HepG2 (cell line): Measurements from ENCODE around the gene FAM20A. TPM values are rescaled to one million over a fixed set of nuclear protein-coding genes. Genes with fewer than 3 reads are reported as not detected.

Source experiments
- ATAC-seq: fragments of 200-7000 bp; cut with Tn5 transposase; 3 replicates; pipeline ENCODE4 v1.9.1; 2020; ENCODE audit warnings: mild to moderate bottlenecking, moderate library complexity
- BruUV-seq: library from RNA; stranded (reverse); fragments of 400-500 nt; replicated peaks from 2 replicates; lab custom pipeline; 2021; lab: Mats Ljungman, UMichigan
- CTCF ChIA-PET: fragments of 300-600 bp; formaldehyde crosslinking; extraction: SDS; loops from one replicate; lab custom pipeline; 2021; ENCODE audit warnings: low total read pairs, inconsistent platforms, low intra/inter-chr PET ratio; lab: Yijun Ruan, JAX
- POLR2A ChIA-PET: fragments of 350-600 bp; sonication (Branson Sonifier 250); formaldehyde crosslinking; loops from one replicate; lab custom pipeline; 2020; ENCODE audit warnings: antibody characterized with exemption, inconsistent platforms; lab: Yijun Ruan, JAX
- DNase-seq: peaks from one replicate; pipeline ENCODE4 v3.0.0-alpha.2; 2015; ENCODE audit warnings: low spot score
- FAIRE-seq: peaks from 3 replicates; lab custom pipeline; 2011; peaks lifted over from hg19 to GRCh38; lab: Jason Lieb, UNC
- H2AFZ ChIP-seq: one replicate; pipeline ENCODE4 v1.6.1; 2011; ENCODE audit warnings: low read length, inconsistent platforms
- H3K27ac ChIP-seq: fragments of 300-600 bp; 3 replicates; pipeline ENCODE4 v1.8.0; 2011; ENCODE audit warnings: mixed run types, mild to moderate bottlenecking, mixed read lengths, low read length, inconsistent platforms; ENCODE audit not compliant: insufficient read depth; ENCODE audit errors: extremely low read length
- H3K27me3 ChIP-seq, 2 experiments: fragments of 200-600 bp in 1 of 2; 2 replicates in 1 of 2; 3 replicates in 1 of 2; pipeline versions ENCODE4 v1.6.0 to v1.8.0; 2011; ENCODE audit warnings: low read length in 2 of 2, mild to moderate bottlenecking in 2 of 2, moderate library complexity in 2 of 2, inconsistent platforms in 1 of 2; ENCODE audit not compliant: insufficient read depth in 2 of 2, control insufficient read depth in 1 of 2
- H3K36me3 ChIP-seq, 2 experiments: fragments of 200-600 bp in 1 of 2; replicated peaks in 1 of 2; 2 replicates in 1 of 2; 3 replicates in 1 of 2; pipeline versions ENCODE4 v1.5.1 to v1.8.0; 2011; ENCODE audit warnings: low read length in 2 of 2, inconsistent platforms in 1 of 2; ENCODE audit not compliant: insufficient read depth in 2 of 2, control insufficient read depth in 1 of 2
- H3K4me1 ChIP-seq: 2 replicates; pipeline ENCODE4 v1.5.1; 2012; ENCODE audit warnings: low read length, inconsistent platforms; ENCODE audit not compliant: insufficient read depth
- H3K4me2 ChIP-seq: 2 replicates; pipeline ENCODE4 v1.6.0; 2011; ENCODE audit warnings: low read depth, low read length, inconsistent platforms
- H3K4me3 ChIP-seq, 3 experiments: fragments of 200-600 bp in 1 of 3; sonication (generic), shearing (Covaris generic) in 1 of 3; replicated peaks in 1 of 3; 2 replicates each; pipeline ENCODE4 v1.5.1; 2011 to 2016; ENCODE audit warnings: low read length in 3 of 3, inconsistent platforms in 2 of 3, low read depth in 2 of 3, mild to moderate bottlenecking in 2 of 3, control low read depth in 1 of 3, mixed read lengths in 1 of 3; ENCODE audit not compliant: insufficient read depth in 1 of 3
- H3K79me2 ChIP-seq: one replicate; pipeline ENCODE4 v1.6.1; 2011; ENCODE audit warnings: low read length, inconsistent platforms; ENCODE audit not compliant: insufficient read depth
- H3K9ac ChIP-seq: 2 replicates; pipeline ENCODE4 v1.6.0; 2011; ENCODE audit warnings: mild to moderate bottlenecking, low read depth, low read length, inconsistent platforms; ENCODE audit not compliant: insufficient read depth
- H3K9me3 ChIP-seq: 2 replicates; pipeline ENCODE4 v1.5.1; 2012; ENCODE audit warnings: mild to moderate bottlenecking, low read length
- H4K20me1 ChIP-seq: 2 replicates; pipeline ENCODE4 v1.6.0; 2011; ENCODE audit warnings: inconsistent platforms, mild to moderate bottlenecking, low read length, moderate library complexity; ENCODE audit not compliant: insufficient read depth
- HOXA9 ChIP-seq: sonication (generic); formaldehyde crosslinking; IDR thresholded peaks from 2 replicates; pipeline ENCODE4 v1.8.1; 2022; ENCODE audit warnings: missing genetic modification reagents, mild to moderate bottlenecking, moderate library complexity, borderline replicate concordance
- KLF13 ChIP-seq: sonication (generic); formaldehyde crosslinking; IDR thresholded peaks from 2 replicates; pipeline ENCODE4 v1.4.0; 2020; ENCODE audit warnings: mild to moderate bottlenecking, missing genetic modification reagents
- PCBP1 ChIP-seq: fragments of 200-400 bp; formaldehyde crosslinking; IDR thresholded peaks from 2 replicates; pipeline ENCODE4 v1.6.1; 2017; ENCODE audit warnings: mild to moderate bottlenecking, low read depth, low read length, borderline replicate concordance
- RBM39 ChIP-seq: fragments of 200-400 bp; formaldehyde crosslinking; IDR thresholded peaks from one replicate; pipeline ENCODE4 v1.6.1; 2018; ENCODE audit warnings: antibody characterized with exemption, mild to moderate bottlenecking, low read depth, low read length; ENCODE audit not compliant: poor library complexity, severe bottlenecking
- ZNF350 ChIP-seq: sonication (generic); formaldehyde crosslinking; IDR thresholded peaks from 2 replicates; pipeline ENCODE4 v1.4.0; 2020; ENCODE audit warnings: mild to moderate bottlenecking, low read depth, missing genetic modification reagents, borderline replicate concordance
- ZNF354B ChIP-seq: sonication (generic); formaldehyde crosslinking; IDR thresholded peaks from 2 replicates; pipeline ENCODE4 v1.8.0; 2022; ENCODE audit warnings: mild to moderate bottlenecking, missing genetic modification reagents
- in situ Hi-C: cut with HindIII; loops from 2 replicates; pipeline ENCODE4 v1.10.0; 2017; ENCODE audit warnings: low pct_unique_long_range_greater_than_20kb; ENCODE audit not compliant: extremely low pct_ligation_motif_present
- intact Hi-C: fragments of 100-400 bp; cut with micrococcal nuclease; formaldehyde crosslinking; loops from one replicate; pipeline ENCODE4 v1.10.0; 2022; ENCODE audit not compliant: unreplicated experiment
- polyA plus RNA-seq, 8 experiments: library from polyadenylated mRNA; depleted of rRNA in 3 of 8; stranded (reverse) in 7 of 8; unstranded in 1 of 8; fragments of >200 nt; fragmentation: Illumina TruSeq in 4 of 8; extraction: Trizol in 4 of 8; gene quantifications; 2 replicates each; pipeline versions ENCODE4 v1.2.1 to v1.2.3, GENCODE V29; 2011 to 2016; ENCODE audit warnings: low read depth in 4 of 8, missing spikeins in 1 of 8, mixed read lengths in 1 of 8; ENCODE audit not compliant: insufficient read depth in 1 of 8
- total RNA-seq, 5 experiments: library from RNA; depleted of rRNA; stranded (reverse); fragments of >200 nt; fragmentation: Illumina TruSeq; extraction: Trizol; gene quantifications; 2 replicates each; pipeline ENCODE4 v1.2.3, GENCODE V29; 2016; ENCODE audit warnings: low read depth in 1 of 5
- TF ChIP-seq, protein P1 (sequence below): sonication (generic); formaldehyde crosslinking; IDR thresholded peaks from 2 replicates; pipeline ENCODE4 v1.4.0; 2020; ENCODE audit warnings: missing genetic modification reagents, borderline replicate concordance
- TF ChIP-seq, protein P2 (sequence below): sonication (generic); formaldehyde crosslinking; IDR thresholded peaks from 2 replicates; pipeline ENCODE4 v1.8.0; 2022; ENCODE audit warnings: low read depth, missing genetic modification reagents

The FAM20A gene
- total and polyA plus RNA-seq, 2 of the 13 experiments (the other 11 are each of a cell fraction or from before 2014, with no cell fraction given) = 9.3 to 20.7 TPM

DNA sequence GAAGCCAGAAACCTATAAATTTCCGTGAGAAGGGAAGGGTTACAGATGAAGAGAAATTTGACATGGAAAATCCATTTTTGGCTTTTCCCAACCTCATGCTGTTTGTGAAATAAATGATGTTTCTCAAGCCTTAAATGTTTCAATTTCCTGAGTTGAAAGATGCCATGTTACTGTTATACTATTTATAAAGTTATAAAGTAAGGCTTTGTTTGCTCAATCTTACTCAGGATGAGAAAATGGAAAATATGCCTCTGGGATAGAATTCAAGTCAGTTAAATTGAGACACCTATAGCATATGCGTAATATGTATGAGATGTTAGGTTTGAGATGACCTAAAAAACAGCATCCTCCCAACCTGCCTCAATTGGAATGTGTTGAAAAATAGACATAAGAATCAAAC, 19.9 kb upstream of the FAM20A start (continued):
- TF ChIP-seq, protein P1, sequence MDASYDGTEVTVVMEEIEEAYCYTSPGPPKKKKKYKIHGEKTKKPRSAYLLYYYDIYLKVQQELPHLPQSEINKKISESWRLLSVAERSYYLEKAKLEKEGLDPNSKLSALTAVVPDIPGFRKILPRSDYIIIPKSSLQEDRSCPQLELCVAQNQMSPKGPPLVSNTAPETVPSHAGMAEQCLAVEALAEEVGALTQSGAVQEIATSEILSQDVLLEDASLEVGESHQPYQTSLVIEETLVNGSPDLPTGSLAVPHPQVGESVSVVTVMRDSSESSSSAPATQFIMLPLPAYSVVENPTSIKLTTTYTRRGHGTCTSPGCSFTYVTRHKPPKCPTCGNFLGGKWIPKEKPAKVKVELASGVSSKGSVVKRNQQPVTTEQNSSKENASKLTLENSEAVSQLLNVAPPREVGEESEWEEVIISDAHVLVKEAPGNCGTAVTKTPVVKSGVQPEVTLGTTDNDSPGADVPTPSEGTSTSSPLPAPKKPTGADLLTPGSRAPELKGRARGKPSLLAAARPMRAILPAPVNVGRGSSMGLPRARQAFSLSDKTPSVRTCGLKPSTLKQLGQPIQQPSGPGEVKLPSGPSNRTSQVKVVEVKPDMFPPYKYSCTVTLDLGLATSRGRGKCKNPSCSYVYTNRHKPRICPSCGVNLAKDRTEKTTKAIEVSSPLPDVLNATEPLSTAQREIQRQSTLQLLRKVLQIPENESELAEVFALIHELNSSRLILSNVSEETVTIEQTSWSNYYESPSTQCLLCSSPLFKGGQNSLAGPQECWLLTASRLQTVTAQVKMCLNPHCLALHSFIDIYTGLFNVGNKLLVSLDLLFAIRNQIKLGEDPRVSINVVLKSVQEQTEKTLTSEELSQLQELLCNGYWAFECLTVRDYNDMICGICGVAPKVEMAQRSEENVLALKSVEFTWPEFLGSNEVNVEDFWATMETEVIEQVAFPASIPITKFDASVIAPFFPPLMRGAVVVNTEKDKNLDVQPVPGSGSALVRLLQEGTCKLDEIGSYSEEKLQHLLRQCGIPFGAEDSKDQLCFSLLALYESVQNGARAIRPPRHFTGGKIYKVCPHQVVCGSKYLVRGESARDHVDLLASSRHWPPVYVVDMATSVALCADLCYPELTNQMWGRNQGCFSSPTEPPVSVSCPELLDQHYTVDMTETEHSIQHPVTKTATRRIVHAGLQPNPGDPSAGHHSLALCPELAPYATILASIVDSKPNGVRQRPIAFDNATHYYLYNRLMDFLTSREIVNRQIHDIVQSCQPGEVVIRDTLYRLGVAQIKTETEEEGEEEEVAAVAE (CRISPR knock-in tag) = no peak
- TF ChIP-seq ZNF354B (CRISPR knock-in tag) (no peak), HOXA9 (CRISPR knock-in tag) (no peak), KLF13 (CRISPR knock-in tag) (no peak), PCBP1 (no peak), RBM39 (no peak)
- TF ChIP-seq, protein P2, sequence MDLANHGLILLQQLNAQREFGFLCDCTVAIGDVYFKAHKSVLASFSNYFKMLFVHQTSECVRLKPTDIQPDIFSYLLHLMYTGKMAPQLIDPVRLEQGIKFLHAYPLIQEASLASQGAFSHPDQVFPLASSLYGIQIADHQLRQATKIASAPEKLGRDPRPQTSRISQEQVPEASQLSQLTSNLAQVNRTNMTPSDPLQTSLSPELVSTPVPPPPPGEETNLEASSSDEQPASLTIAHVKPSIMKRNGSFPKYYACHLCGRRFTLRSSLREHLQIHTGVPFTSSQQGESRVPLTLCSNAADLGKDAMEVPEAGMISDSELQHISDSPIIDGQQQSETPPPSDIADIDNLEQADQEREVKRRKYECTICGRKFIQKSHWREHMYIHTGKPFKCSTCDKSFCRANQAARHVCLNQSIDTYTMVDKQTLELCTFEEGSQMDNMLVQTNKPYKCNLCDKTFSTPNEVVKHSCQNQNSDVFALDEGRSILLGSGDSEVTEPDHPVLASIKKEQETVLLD (CRISPR knock-in tag) = no peak

DNA sequence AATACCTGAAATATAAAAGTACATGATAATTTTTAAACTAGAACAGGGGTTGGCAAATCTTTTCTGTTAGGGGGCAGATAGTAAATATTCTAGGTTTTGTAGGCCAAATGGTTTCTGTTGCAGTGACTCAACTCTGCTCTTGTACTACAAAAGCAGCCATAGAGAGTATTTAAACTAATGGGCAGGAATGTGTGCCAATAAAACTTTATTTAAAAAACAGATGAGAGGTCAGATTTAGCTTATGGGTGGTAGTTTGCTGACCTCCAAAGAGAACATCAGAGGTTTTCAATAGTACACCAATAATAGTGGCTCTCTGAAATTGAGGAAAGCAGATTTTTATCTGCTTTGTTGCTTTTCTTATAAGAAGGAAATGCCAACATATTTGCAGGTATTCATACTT, 15.2 kb upstream of the FAM20A start:
- Histone ChIP-seq H3K9me3 (no peaks in the 10 kb centered on the region), H3K36me3 (no peaks in the 10 kb centered on the region), H2AFZ (no peak overlapping the region), H3K27ac (no peak overlapping the region), H4K20me1 (no peaks in the 10 kb centered on the region), H3K4me1 (peaks cover 29% of the 10 kb centered on the region), H3K9ac (no peak overlapping the region), H3K79me2 (no peaks in the 10 kb centered on the region), H3K4me2 (no peak overlapping the region), H3K4me3 (no peak overlapping the region), H3K27me3 (no peaks in the 10 kb centered on the region; a peak in 1 of 5 replicates)
- POLR2A ChIA-PET = no interaction called here
- intact Hi-C loops = no loop called here
- CTCF ChIA-PET = no interaction called here
- BruUV-seq = no TSS peak
- DNase-seq (no peak), FAIRE-seq (no peak), ATAC-seq (no peak)
- in situ Hi-C loops = no loop called here
- no peak for TF ChIP-seq ZNF350
